Hepatocyte (in vitro differentiated cells): ENCODE data around the gene TNFRSF13B.
"Not testable (repeated sequence)": the region's sequence is repeated elsewhere in the genome, so short reads cannot be mapped to it uniquely, and the experiment has no call there.

Experiments
- EZH2 ChIP-seq: fragments of 200-600 bp; sonication (generic); IDR thresholded peaks from 2 replicates; pipeline ENCODE4 v1.6.1; 2016; ENCODE audit warnings: antibody characterized with exemption, mild to moderate bottlenecking, borderline replicate concordance
- TF ChIP-seq, protein P1 (sequence below): fragments of 200-600 bp; sonication (generic); IDR thresholded peaks from 2 replicates; pipeline ENCODE4 v1.5.1; 2016; ENCODE audit warnings: antibody characterized with exemption, mild to moderate bottlenecking; ENCODE audit not compliant: poor library complexity

DNA sequence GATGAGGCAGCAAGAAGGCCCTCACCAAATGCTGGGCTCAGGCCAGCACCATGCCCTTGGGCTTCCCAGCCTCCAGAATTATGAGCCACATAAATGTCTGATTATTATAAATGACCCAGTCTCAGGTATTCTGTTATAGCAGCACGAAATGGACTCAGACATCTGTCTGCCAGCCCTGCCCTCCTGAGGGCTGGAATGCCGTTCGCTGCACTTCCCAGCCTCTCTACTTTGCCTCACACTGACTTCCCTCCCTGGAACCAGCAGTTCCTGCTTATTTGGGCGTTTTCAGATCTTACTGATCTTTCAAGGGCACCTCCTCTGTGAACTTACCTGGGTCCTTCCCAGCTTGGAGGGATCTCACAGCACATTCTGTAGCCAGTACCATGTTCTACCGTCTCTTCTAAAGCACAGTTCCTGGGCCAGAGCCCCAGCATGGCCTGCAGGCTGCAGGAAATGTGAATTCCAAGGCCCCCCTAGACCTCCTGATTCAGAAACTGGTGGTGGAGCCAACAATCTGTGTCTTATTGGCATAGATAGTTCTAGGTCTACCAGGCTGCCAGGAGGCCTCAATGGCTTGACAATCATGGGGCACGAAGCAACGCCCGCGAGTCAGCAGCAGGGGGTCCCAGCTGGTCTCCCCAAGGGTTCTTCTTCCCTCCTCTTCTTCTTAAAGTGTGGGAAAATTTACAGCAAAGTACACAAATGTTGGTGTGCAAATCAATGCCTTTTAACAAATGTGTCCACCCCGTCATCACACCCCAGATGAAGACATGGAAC is 36.9 kb upstream of the TNFRSF13B start:
- TF ChIP-seq, protein P1, sequence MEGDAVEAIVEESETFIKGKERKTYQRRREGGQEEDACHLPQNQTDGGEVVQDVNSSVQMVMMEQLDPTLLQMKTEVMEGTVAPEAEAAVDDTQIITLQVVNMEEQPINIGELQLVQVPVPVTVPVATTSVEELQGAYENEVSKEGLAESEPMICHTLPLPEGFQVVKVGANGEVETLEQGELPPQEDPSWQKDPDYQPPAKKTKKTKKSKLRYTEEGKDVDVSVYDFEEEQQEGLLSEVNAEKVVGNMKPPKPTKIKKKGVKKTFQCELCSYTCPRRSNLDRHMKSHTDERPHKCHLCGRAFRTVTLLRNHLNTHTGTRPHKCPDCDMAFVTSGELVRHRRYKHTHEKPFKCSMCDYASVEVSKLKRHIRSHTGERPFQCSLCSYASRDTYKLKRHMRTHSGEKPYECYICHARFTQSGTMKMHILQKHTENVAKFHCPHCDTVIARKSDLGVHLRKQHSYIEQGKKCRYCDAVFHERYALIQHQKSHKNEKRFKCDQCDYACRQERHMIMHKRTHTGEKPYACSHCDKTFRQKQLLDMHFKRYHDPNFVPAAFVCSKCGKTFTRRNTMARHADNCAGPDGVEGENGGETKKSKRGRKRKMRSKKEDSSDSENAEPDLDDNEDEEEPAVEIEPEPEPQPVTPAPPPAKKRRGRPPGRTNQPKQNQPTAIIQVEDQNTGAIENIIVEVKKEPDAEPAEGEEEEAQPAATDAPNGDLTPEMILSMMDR = not testable (repeated sequence)
- not testable (repeated sequence) for TF ChIP-seq EZH2
